Stomach (tissue), 9 donors: ENCODE data around the gene GSC. TPM values are rescaled to one million over a fixed set of nuclear protein-coding genes. Genes with fewer than 3 reads are reported as not detected.
"Not testable (repeated sequence)": the region's sequence is repeated elsewhere in the genome, so short reads cannot be mapped to it uniquely, and the experiment has no call there.

Source experiments
- DNase-seq, 2 donors: peaks; one replicate each; pipeline versions ENCODE4 v3.0.0 to v3.0.0-alpha.2; 2013 to 2019
- H3K27ac ChIP-seq, 5 donors: fragments of 200-600 bp in 4 of 5; sonication (generic) in 4 of 5; one replicate each; pipeline ENCODE4 v1.5.1; 2013 to 2019; ENCODE audit warnings: mild to moderate bottlenecking in 1 of 5, moderate library complexity in 1 of 5
- H3K27me3 ChIP-seq, 3 donors: fragments of 200-600 bp; sonication (generic); one replicate each; pipeline ENCODE4 v1.5.1; 2017 to 2019; ENCODE audit warnings: mixed run types in 1 of 3
- H3K36me3 ChIP-seq, 4 donors: fragments of 200-600 bp; sonication (generic); 1 replicate in 3 of 4; 2 replicates in 1 of 4; pipeline ENCODE4 v1.5.1; 2016 to 2019
- H3K4me1 ChIP-seq, 4 donors: fragments of 200-600 bp; sonication (generic); one replicate each; pipeline ENCODE4 v1.5.1; 2016 to 2019
- H3K4me3 ChIP-seq, 4 donors: fragments of 200-600 bp; sonication (generic) in 3 of 4; one replicate each; pipeline ENCODE4 v1.5.1; 2016 to 2019; ENCODE audit warnings: mild to moderate bottlenecking in 1 of 4
- H3K9me3 ChIP-seq, 4 donors: fragments of 200-600 bp; sonication (generic); one replicate each; pipeline ENCODE4 v1.5.1; 2016 to 2019
- EP300 ChIP-seq: sonication (generic); formaldehyde crosslinking; IDR thresholded peaks from one replicate; pipeline ENCODE4 v1.6.1; 2017; ENCODE audit warnings: antibody characterized with exemption
- POLR2A ChIP-seq, 4 donors: fragments of 450-650 bp; IDR thresholded peaks; one replicate each; pipeline ENCODE4 v1.6.1; 2016; ENCODE audit warnings: antibody characterized with exemption in 4 of 4, control low read depth in 2 of 4, mild to moderate bottlenecking in 1 of 4, moderate library complexity in 1 of 4
- POLR2AphosphoS5 ChIP-seq, 3 donors: sonication (generic); formaldehyde crosslinking; IDR thresholded peaks; one replicate each; pipeline ENCODE4 v1.6.1; 2016; ENCODE audit warnings: antibody characterized with exemption in 3 of 3
- WGBS, 5 donors: extraction: QIAGEN DNeasy Blood & Tissue Kit in 3 of 5; methylation state at CpG; one replicate each; pipeline versions ENCODE4 v1.1.5 to v1.1.7; 2013 to 2018; 5-methylcytosine and 5-hydroxymethylcytosine counted together
- intact Hi-C: fragments of 100-400 bp; cut with DNase I; formaldehyde crosslinking; loops from one replicate; pipeline ENCODE4 v1.15.1; 2023; ENCODE audit warnings: low total_unique reads
- polyA plus RNA-seq, 3 donors: library from polyadenylated mRNA; stranded (reverse); fragments of 200-250 nt; gene quantifications; one replicate each; pipeline ENCODE4 v1.2.3, GENCODE V29; 2013
- total RNA-seq, 5 donors: library from RNA; depleted of rRNA; stranded (reverse); fragments of >200 nt; gene quantifications; one replicate each; pipeline versions ENCODE4 v1.1.0 to v1.2.3, GENCODE V29; 2014 to 2016
- TF ChIP-seq, protein P1 (sequence below), 7 experiments: fragments of 450-650 bp in 4 of 7; fragments of 200-600 bp in 3 of 7; sonication (generic) in 3 of 7; IDR thresholded peaks; one replicate each; pipeline ENCODE4 v1.5.1; 2016 to 2019; ENCODE audit warnings: antibody characterized with exemption in 7 of 7, control low read depth in 2 of 7, mild to moderate bottlenecking in 1 of 7
- donor health status: healthy with polysubstance abuse.
- donor health status: Bipolar disorder and iron deficiency.
- donor health status: healthy.

The GSC gene
- total and polyA plus RNA-seq, 8 donors, result 0.25 TPM; not detected in 7

DNA sequence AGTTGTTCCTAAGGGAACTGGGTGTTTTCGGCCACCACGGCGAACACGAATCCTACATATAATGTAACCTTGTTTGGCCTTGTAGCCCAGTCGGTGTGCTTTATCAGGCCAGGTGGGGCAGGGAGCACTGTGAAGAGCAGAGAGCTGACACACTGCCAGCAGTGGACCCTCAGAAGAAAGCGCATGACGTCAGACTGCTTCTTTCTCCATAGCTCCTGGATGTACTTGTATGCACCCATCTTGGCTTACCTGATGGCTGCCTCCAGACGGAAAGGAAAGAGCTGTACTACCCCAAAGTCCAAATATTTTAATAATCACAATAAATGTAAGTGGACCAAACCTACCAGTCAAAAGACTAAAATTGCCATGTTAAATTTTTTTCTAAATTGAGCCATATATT is 31.3 kb upstream of the GSC start:
- H3K27ac ChIP-seq, result no peak overlapping the region
- TF ChIP-seq, protein P1, sequence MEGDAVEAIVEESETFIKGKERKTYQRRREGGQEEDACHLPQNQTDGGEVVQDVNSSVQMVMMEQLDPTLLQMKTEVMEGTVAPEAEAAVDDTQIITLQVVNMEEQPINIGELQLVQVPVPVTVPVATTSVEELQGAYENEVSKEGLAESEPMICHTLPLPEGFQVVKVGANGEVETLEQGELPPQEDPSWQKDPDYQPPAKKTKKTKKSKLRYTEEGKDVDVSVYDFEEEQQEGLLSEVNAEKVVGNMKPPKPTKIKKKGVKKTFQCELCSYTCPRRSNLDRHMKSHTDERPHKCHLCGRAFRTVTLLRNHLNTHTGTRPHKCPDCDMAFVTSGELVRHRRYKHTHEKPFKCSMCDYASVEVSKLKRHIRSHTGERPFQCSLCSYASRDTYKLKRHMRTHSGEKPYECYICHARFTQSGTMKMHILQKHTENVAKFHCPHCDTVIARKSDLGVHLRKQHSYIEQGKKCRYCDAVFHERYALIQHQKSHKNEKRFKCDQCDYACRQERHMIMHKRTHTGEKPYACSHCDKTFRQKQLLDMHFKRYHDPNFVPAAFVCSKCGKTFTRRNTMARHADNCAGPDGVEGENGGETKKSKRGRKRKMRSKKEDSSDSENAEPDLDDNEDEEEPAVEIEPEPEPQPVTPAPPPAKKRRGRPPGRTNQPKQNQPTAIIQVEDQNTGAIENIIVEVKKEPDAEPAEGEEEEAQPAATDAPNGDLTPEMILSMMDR (IDR thresholded peaks at IDR 0.05), result no peak
- TF ChIP-seq POLR2A (IDR thresholded peaks at IDR 0.05) (no peak), POLR2AphosphoS5 (IDR thresholded peaks at IDR 0.05) (no peak), EP300 (no peak)
- H3K4me1 ChIP-seq, result no peaks in the 10 kb centered on the region
- no peak overlapping the region for H3K4me3 ChIP-seq
- intact Hi-C loops, result no loop called here
- H3K27me3 ChIP-seq, result no peaks in the 10 kb centered on the region
- H3K9me3 ChIP-seq, result no peaks in the 10 kb centered on the region
- H3K36me3 ChIP-seq, result no peaks in the 10 kb centered on the region
- 81 to 88% (median 85%) methylated on average over 8 of the region's 8 CpGs for WGBS, 5 donors
- DNase-seq, result no peak

DNA sequence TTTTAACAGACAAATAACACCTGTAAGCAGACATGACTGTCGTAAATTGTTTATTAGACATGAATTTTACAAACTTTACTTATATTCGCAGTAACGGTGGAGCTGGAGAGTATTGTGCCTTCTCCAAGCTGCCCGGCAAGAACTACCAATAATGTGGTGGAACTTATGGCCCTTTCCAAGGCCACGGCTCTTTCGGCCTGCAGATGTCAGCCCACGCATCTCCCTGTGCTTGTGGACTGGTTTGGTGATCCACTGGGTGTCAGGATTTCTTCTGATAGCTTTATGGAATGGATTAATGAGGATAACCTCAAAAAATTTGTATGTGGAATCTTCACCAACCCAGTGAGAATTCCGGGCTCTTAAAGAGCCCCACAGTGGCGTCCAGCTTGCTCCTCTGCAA is 30.9 kb upstream of the GSC start:
- H3K36me3 ChIP-seq, H3K9me3 ChIP-seq, intact Hi-C loops, H3K4me1 ChIP-seq, H3K27me3 ChIP-seq, DNase-seq, H3K4me3 ChIP-seq, H3K27ac ChIP-seq: not testable (repeated sequence)
- 64 to 77% (median 74%) methylated on average over 9 of the region's 9 CpGs for WGBS, 5 donors

DNA sequence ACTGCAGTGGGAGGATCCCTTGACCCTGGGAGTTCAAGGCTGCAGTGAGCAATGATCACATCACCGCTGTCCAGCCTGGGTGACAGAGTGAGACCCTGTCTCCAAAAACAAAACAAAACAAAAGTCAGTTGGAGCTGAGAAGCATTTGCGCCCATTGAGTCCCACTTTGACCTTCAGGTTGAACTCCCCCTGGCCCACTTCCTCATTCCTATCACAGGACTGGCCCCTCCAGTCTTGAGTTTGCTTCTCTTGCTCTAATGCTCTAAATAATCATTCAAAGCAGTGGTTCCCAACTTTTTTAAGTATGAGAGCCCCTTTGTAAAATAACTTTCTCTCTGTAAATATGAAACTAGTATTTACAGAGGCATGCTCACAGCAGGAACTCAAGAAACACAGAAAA is 28.0 kb upstream of the GSC start:
- no peaks in the 10 kb centered on the region for H3K9me3 ChIP-seq
- peaks cover 0 to 24% (median 0%) of the 10 kb centered on the region in 3 donors for H3K27me3 ChIP-seq
- no peaks in the 10 kb centered on the region for H3K4me1 ChIP-seq
- no peaks in the 10 kb centered on the region for H3K36me3 ChIP-seq
- 79 to 97% (median 84%) methylated on average over 2 of the region's 2 CpGs for WGBS, 5 donors
- no peak for DNase-seq
- H3K4me3 ChIP-seq, result no peak overlapping the region
- intact Hi-C loops, result no loop called here
- TF ChIP-seq, protein P1 (IDR thresholded peaks at IDR 0.05), result no peak
- TF ChIP-seq EP300 (no peak), POLR2AphosphoS5 (IDR thresholded peaks at IDR 0.05) (no peak), POLR2A (IDR thresholded peaks at IDR 0.05) (no peak)
- H3K27ac ChIP-seq, result no peak overlapping the region

DNA sequence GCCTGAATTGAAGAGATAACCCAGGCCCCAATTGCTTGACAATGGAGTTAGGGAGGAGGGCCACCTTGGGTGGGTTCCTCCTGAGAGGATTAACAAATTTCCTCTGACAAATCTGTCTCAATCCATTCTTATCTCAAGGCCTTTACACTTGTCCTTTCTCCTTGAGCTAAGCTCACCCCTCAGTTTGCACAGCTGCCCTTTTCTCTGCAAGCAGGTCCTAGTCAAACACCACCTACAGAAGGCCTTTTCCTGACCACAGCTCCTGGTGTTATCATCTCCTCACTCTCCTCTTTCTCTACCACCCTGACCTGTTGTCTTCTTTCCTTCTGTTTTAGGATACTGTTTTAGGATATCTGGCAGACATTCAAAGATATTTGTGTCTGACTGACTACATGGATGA is 26.4 kb upstream of the GSC start:
- no peak overlapping the region for H3K4me3 ChIP-seq
- no peak for DNase-seq
- no peak overlapping the region for H3K27ac ChIP-seq
- intact Hi-C loops, result no loop called here
- no peaks in the 10 kb centered on the region for H3K36me3 ChIP-seq
- no peak for TF ChIP-seq POLR2A (IDR thresholded peaks at IDR 0.05)
- no peak for TF ChIP-seq EP300
- TF ChIP-seq, protein P1 (IDR thresholded peaks at IDR 0.05), result no peak
- TF ChIP-seq POLR2AphosphoS5 (IDR thresholded peaks at IDR 0.05), result no peak
- H3K4me1 ChIP-seq, result no peaks in the 10 kb centered on the region
- peaks cover 0 to 31% (median 0%) of the 10 kb centered on the region in 3 donors for H3K27me3 ChIP-seq
- no peaks in the 10 kb centered on the region for H3K9me3 ChIP-seq

DNA sequence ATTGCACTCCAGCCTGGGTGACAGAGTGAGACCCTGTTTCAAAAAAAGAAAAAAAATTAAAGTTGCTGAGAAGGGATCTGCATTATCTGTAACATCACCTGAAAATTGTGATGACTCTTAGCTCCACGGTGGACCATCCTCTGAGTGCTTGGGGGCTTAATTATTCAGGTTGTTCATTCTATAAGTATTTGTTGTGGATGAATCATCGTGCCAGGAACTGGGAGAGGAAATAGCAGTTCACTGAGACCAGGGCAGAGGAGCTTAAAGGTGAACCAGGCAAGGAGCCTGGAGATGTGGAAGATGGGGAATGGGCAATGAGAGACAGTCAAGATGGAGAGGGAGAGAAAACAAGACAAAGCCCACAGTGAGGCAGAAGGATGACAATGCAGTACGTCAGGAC is 25.5 kb upstream of the GSC start:
- intact Hi-C loops, result no loop called here
- peaks cover 0 to 31% (median 0%) of the 10 kb centered on the region in 3 donors for H3K27me3 ChIP-seq

More for the DNA sequence above, 25.5 kb upstream of the GSC start:
- no peak overlapping the region for H3K4me3 ChIP-seq
- WGBS, 5 donors, result 69 to 77% (median 75%) methylated on average over 3 of the region's 3 CpGs
- no peaks in the 10 kb centered on the region for H3K4me1 ChIP-seq
- no peaks in the 10 kb centered on the region for H3K36me3 ChIP-seq
- DNase-seq, result no peak
- TF ChIP-seq POLR2A (IDR thresholded peaks at IDR 0.05), result no peak
- TF ChIP-seq EP300, result no peak
- TF ChIP-seq, protein P1 (IDR thresholded peaks at IDR 0.05), result no peak
- no peak for TF ChIP-seq POLR2AphosphoS5 (IDR thresholded peaks at IDR 0.05)
- no peaks in the 10 kb centered on the region for H3K9me3 ChIP-seq
- H3K27ac ChIP-seq, result no peak overlapping the region
